Stimulated activated CD4-positive, alpha-beta T cell treated with anti-CD3 and anti-CD28 coated beads, TNF-alpha, amount 100 ng/mL, for 1 hour (primary cell): Measurements from ENCODE around the gene CD276.
"Not testable (repeated sequence)": the region's sequence is repeated elsewhere in the genome, so short reads cannot be mapped to it uniquely, and the experiment has no call there.

Experiments used
- DNase-seq, 3 donors: peaks; one replicate each; pipeline ENCODE4 v3.0.0-alpha.2; 2020; ENCODE audit warnings: low read depth in 3 of 3, low spot score in 1 of 3

CD276 gene

DNA sequence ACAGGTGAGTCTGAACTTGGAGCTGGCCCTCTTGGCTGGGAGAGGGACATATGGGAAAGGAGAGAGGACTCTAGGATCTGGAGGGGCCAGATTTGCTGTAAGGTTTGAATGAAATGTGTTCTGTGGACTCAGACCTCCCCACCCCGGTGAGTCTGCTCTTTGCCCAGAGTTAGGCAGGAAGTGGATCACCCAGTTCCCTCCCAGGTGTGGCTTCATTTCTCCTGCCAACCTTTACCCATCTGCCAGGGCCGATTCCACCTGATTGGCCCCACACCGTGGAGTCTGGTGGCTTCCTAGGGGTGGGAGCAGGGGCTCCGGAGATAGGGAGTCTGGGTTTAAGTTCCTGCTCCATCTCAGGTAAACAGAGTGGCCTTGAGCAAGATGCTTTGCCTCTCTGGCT lies 25.5 kb downstream of the CD276 start:
- no peak for DNase-seq

DNA sequence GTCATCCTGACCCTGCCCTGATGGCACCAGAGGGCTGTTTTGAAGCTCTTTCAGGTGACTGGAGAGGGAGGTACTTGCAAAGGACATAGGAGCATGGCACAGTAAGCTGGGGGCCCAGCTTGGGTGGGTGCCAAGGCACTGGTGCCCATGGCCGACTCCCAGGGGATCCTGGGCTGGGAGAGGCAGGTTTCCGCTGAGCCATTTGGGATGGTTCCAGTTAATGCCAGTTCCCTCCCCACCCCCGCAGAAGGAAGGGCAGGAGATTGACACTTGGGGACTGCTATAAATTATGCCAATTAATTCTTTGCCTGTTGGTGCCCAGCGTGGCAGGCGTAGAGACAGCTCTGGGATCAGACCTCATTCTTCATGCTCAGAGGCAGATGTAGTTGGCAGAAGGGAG lies 26.1 kb downstream of the CD276 start:
- DNase-seq = no peak

DNA sequence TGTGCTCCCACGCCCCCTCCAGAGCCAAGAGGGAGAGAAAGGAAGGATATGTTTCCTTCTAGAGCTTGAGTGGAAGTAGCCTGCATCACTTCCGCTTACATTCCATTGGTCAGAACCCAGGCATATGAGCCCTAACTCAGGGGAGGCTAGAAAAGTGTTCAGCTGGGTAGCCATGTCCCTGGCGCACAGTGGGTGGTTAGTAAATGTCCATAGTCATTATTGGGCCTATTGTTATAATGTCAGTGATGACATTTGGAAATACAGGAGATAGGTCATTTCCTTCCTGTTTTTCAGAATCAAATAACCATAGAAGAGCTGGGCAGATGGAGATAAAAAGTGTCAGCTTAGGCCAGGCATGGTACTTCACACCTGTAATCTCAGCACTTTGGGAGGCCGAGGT lies 27.3 kb downstream of the CD276 start:
- no peak for DNase-seq

DNA sequence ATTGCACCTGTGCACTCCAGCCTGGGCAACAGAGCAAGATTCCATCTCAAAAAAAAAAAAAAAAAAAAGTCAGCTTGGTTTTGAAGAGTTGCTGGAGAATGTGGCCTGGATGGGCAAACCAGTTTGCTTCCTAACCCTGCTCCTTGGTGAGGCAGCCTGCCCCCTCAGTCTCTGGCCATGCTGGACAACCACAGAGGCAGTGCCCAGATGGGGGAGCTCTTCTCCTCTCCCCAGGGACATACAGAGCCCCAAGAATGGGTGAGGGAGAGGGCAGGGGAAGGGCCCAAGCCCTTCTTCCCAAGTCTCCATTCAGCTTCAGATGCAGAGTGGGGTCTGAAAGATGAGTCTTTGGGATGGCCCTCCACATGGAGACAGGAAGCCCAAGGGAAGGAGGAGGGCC lies 27.9 kb downstream of the CD276 start:
- DNase-seq = no peak

DNA sequence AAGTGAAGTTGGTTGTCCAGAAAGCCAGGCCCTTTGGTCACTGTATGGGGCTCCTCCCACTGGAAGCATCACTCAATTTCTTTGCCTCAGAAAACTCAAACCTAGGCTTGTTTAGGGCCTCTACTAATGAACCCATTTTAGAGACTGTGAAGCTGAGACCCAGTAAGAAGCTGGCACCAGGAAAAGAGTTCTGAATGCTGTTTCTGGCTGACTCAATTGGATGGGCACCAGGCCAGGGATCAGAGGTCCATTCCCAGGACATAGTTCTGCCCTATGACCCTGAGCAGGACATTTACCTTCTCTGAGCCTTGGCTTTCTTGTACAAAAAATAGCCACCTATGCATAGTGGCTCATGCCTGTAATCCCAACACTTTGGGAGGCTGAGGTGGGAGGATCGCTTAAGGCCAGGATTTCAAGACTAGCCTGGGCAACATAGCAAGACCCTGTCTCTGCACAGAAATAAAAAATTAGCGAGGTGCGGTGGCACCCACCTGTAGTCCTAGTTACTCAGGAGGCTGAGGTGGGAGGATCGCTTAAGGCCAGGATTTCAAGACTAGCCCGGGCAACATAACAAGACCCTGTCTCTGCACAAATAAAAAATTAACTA lies 30.6 kb downstream of the CD276 start:
- no peak for DNase-seq

DNA sequence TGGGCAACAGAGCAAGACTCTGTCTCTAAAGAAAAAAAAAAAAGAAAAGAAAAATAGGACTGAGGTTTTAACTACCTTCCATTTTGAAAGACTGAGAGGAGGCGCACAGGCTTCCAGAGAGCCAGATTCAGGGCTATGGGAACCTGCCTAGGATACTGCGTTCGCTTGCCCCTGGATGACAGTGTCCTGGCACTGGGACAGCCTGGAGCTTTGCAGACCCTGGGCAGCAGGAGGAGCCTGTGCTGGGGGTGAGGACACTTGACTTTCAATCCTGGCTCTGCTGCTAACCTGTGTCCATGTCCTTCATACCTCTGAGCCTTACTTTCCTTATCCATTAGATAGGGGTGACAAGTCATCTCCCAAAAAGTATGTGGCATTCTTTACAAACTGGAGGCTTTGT lies 31.2 kb downstream of the CD276 start:
- no peak for DNase-seq

DNA sequence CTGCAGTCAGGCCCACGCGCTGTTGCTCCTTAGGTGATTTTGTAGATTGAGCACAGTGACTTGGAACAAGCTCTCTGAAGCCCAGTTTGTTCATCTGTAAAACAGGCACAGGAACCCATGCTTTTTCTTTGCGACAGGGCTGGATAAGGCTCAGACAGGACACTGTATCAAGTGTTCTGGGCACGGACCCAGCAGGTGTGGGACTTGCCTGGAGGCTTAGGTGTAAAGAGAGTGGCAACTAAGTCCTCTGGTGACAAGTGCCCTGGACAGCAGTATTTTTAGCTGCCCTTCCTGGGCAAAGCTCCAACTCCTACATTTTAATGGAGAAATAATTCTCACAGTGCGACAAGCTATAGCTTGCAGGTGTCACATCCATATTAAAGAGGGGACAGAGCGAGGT lies 32.2 kb downstream of the CD276 start:
- no peak for DNase-seq

DNA sequence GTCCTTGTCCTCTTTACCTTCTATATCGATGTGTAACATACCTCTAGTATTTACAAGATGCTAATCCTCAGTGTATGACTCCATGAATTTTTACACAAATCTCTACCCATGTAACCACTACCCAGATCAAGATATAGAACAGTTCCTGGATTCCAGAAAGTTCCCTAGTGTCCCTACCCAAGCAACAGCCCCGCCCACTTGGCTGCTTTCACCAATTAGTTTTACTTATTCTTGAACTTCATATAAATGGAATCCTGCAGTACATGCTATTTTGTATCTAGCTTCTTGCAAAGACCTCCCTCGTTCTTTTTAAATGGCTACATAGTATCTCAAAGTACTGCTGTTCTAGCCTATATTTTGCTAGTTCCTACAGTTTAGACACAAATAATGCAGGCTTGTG lies 33.0 kb downstream of the CD276 start:
- DNase-seq = no peak

DNA sequence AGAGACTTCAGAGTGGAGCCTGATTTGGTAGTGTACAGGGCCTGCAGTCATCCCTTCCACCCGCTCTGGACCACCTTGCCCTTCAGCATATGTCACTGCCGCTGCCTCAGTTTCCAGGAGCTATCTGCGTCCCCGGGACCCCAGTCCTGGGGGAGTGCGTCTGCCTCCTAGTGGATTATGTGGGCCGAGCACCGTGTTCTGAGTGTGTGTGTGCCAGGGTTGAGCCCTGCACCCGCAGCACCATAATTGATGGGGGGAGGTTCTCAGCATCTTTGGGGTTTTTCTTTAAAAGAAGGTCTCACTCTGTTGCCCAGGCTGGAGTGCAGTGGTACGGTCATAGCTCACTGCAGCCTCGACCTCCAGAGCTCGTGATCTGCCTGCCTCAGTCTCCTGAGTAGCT lies 33.6 kb downstream of the CD276 start:
- no peak for DNase-seq

DNA sequence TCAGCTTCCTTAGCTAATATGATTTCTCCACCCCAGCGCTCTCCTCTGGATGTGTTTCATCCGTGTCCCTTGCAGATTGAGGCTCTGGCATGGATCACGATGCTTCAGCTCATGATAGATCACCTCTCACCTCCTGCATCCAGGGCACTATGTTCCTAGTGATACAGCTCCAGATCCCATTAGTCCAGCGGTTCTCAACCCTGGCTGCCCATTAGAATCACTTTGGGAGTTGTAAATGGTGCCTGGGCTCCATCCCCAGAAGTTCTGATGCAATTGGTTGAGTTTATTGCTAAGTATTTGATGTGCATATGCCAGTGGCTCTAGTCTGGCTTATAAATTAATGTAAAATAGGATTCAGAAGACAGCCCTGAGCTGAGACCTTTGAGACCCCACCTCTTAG lies 34.5 kb downstream of the CD276 start:
- DNase-seq = no peak

DNA sequence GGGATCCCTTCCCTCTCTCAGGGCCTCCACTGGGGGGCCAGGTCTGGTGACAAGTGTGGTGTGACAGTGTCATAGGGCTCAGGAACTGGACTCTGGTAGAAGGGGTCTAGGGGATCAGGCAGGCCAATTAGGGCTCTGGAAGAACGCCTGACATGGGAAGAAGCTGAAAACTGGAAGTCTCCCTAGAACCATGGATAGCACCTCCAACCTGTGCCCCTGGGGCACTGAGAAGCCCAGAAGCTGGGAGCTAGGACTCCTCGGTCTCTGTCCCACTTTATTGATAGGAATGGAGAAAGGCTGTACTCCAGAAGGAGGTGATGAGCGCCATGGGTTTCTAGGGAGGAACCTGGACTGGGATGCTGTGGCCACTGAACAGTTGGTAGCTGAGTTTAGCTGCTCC lies 38.2 kb downstream of the CD276 start:
- no peak for DNase-seq

DNA sequence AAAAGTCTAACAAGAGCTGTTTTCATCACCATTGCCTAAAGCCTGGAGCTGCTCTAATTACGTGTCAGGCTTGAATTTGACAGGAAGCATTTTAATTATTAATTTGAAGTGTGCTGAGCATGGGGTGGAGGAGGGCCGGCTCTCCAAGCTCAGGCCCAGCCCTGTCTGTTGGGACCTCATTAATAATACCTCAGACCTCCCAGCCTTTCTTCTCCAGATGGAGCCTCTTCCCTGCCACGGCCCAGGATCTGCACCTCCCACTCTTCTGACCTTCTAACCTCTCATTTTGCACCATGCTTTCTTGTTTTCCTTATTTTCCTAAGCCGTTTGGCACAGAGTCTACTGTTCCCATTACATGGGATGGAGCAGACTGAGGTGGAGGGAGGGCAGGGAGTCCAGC lies 39.0 kb downstream of the CD276 start:
- no peak for DNase-seq

DNA sequence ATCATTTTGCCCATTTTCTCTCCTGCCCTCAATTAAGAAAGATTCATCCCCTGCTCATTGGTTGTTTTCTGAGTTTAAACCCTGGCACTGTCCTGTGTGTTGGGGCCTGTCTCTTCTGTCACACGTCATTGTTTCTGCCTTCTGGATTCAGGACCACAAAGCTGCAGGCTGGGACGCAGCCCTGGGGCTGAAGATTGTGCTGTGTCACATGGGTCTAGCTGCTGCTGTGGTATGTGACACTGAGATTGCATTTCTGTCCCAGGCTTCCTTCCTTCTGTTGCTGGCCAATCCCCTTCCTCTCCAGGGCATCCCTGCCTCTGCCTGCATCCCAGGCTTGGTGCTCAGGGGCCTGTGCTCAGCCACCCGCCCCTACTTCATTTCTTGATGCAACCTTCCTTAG lies 40.0 kb downstream of the CD276 start:
- DNase-seq = no peak

DNA sequence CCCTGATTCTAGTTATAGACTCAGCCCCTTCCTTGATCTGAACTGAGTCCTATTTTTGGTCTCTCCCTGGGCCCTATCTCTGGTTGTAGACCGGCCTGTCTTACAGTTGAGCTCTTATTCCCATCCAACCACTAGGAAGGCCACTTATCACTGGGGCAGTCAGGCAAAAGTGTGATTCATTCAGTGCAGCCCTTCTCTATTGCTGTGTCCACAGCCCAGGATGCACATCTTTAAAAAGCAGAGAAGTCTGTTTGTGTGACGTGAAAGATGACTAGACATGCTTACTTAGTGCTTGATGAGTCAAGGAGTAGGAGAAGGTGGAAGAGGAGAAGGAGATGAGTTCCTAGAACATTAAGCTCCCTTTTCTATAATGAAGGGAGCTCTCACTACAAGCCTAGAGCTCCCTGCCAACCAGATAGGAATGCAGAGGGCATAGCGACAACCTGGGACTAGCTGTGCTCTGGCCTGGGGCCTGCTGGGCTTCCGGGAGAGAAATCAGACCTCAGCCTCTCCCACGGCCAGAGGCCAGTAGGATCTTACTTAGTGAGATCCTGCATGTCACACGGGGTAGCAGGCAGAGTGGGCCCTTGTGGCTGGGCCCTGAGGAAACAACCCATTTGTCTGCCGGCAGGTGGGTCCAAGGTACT lies 43.3 kb downstream of the CD276 start:
- DNase-seq = no peak

DNA sequence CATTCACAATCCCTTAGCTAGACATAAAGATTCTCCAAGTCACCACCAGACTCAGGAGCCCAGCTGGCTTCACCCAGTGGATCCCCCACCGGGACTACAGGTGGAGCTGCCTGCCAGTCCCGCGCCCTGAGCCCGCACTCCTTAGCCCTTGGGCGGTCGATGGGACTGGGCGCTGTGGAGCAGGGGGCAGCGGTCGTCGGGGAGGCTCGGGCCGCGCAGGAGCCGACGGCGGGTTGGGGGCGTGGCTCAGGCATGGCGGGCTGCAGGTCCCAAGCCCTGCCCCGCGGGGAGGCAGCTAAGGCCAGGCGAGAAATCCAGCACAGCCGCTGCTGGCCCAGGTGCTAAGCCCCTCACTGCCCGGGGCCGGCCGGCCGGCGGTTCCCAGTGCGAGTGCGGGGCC lies 47.9 kb downstream of the CD276 start:
- not testable (repeated sequence) for DNase-seq

DNA sequence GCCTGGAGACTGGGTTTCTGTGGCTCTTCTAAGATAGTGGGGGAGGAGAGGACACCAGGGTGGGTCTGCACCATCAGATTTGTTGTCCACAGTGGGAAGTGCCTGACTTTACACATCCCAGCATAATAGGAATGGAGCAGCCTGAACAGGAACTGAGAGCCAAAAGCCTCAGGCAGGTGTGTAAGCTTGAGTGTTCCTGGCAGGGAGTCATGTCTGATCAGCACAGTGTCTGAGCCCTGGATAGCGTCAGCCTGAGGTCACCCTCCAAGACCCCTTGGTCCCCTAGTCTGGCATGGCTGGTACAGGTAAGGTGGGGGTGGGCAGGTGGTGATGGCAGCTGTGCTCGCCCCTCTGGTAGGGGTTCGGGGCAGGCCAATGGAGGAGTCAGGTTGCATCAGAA lies 48.7 kb downstream of the CD276 start:
- no peak for DNase-seq

DNA sequence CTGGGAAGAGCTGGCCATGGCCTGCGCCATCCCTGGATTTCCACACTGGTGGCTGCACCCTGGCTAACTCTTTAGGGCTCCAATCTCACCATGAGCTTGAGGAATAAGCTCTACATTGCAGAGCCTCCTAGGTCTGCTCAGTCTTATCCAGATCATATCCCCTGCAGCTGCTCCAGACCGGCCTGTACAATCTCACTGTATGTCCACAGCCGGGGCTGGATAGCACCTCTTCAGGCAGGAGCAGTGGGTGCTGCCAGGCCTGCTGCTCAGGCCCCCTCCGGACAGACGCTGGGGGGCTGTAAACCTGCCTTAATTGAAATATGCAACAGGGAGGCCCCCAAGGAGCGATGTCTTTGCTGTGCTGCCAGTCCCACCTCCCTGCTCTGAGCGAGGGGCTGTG lies 53.4 kb downstream of the CD276 start:
- DNase-seq = no peak

DNA sequence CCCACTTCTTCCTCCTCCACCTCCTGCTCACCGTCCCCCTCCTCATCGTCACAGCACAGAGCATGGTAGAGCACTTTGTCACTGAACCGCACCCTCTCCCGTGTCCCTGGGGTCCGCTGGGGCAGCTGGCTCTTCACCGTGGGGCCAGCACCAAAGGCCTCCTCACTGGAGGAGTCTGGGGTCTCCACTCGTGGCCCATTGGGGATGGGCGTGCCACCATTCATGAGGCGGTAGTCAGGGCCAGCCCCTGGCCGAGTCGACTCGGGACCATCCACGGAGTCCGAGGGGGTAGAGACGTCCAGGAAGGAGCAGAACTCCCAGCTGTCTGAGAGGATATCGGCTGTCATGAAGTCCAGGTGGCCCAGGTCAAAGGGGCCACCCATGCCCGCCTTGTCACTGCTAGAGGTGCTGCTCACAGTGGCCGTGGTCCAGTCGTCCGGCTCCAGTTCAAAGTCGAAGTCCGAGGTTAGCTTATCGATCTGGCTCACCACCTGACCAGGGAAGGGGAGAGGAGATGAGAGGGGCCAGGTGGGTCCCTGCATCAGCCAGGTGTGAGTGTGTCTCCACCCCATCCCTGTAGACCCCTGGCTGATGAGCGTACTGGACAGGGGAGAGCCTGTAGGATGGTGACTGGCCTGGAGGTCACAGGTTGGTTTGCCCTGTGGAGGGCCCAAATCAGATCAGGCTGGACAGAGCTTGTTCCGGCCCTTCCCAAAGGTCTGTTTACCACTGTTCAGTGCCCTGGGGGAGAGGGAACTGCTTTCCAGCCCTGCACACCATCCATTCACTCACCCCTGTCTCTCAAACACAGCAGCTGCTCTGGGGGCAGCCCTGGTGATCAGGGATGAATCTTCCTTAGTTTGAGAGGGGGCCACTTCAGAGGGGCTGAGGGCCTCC lies 56.2 kb downstream of the CD276 start:
- DNase-seq = no peak

DNA sequence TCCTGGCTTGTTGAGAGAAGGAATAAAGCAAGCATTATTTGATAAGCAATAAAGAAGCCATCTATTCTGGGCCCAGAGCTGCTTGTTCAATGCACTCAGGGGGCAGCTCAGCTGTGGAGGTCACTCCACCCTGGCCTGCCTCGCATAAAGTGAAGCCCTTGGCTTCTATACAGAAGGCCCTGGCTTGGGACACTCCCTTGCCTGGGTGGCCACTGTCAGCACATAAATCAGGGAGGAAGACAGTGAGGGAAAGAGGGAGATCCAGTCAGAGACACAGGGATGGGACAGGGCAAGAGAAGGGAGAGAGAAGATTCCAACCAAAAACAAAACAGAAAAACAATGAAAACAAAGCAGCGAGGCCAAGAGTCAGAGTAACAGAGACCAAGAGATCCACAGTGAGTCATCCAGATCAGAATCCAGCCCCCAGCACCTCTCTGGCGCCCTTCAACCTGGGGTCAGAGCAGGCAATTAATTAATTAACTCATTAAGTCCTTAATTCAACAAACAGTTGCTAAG lies 57.2 kb downstream of the CD276 start:
- DNase-seq = no peak

DNA sequence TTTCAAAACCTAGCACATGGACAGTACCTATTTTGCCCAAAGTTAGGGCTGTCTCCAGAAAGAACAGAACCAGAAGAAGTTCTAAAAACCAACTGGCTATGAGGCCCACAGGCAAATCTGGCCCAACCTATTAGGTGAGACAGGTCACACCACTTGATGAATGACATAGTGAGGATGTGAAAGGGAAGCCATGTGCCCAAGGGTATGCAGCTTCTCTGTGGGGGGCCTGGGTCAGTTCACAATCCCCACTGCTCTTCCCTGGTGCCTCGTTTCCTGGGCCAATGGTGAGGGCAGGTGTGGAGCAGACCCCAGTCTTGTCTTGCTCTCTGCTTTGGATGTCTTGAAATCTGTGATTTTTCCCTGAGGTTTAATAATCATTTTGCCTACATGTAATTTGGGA lies 60.1 kb downstream of the CD276 start:
- DNase-seq = no peak

DNA sequence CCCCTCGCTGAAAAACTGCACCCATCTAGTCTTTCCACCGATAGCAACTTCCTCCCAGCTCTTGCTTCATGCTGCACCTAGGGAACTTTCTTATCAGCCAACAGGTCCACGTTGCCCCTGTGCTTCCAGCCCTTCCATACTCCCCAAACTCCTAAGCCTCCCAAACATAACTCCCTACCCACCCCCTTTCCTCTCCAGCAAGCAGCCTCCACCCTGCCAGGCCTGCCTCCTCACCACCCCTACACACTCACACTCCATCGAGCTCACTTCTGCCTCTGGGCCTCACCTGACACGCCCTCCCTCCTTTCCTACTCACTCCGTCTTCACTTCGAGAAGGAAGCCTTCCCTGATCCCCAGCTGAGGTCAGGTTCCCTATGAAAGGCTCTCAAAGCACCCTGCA lies 60.9 kb downstream of the CD276 start:
- no peak for DNase-seq

DNA sequence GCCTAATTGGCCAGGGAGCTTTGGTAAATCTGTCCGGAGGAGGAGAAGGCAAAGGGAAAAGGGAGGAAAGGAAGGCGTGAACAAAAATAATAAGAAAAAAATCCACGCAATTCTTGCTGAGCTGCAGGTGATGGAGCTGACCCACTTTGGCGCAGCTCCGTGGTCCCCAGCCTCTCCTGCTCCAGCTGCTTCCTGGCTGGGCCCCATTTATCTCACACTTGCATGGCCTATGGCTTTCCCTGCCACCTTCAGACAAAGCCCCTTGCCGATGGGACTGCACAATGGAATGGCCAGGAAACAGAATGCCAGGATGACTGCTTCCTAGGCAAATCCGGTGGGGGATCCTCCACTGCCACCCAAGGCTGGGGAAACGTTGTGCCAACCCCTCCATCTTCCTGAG lies 62.1 kb downstream of the CD276 start:
- no peak for DNase-seq
